Fibroblast of skin of back (primary cell): ENCODE data around the gene NCAPG2.
"Not testable (repeated sequence)": the region's sequence is repeated elsewhere in the genome, so short reads cannot be mapped to it uniquely, and the experiment has no call there.

ENCODE experiments used
- DNase-seq: peaks from one replicate; pipeline ENCODE4 v3.0.0-alpha.2; 2013

The NCAPG2 gene

GRCh38 chr7:158668086-158668485, 36.5 kb downstream of the NCAPG2 start:
- DNase-seq: not testable (repeated sequence)

- DNase-seq: not testable (repeated sequence)
Observed at GRCh38 chr7:158666966-158667678, 37.5 kb downstream of the NCAPG2 start.

GRCh38 chr7:158666401-158666800, 38.2 kb downstream of the NCAPG2 start:
- DNase-seq: no peak

- DNase-seq: no peak
Observed at GRCh38 chr7:158664406-158664805, 40.2 kb downstream of the NCAPG2 start.

GRCh38 chr7:158663428-158663741, 41.2 kb downstream of the NCAPG2 start:
- DNase-seq: no peak

- DNase-seq: no peak
Observed at GRCh38 chr7:158662610-158663427, 41.8 kb downstream of the NCAPG2 start.

GRCh38 chr7:158658475-158658874, 46.1 kb downstream of the NCAPG2 start:
- DNase-seq: no peak

- DNase-seq: no peak
Observed at GRCh38 chr7:158657189-158657746, 47.3 kb downstream of the NCAPG2 start.

- no peak for DNase-seq
Observed at GRCh38 chr7:158655931-158656441, 48.6 kb downstream of the NCAPG2 start.

GRCh38 chr7:158655507-158655906, 49.1 kb downstream of the NCAPG2 start:
- no peak for DNase-seq

- DNase-seq: peak; percentile 32
Observed at GRCh38 chr7:158651968-158652565, 52.5 kb downstream of the NCAPG2 start.

GRCh38 chr7:158650821-158651225, 53.8 kb downstream of the NCAPG2 start:
- peak; percentile 82 for DNase-seq

GRCh38 chr7:158649279-158649678, 55.3 kb downstream of the NCAPG2 start:
- peak; percentile 91 for DNase-seq

GRCh38 chr7:158648787-158649186, 55.8 kb downstream of the NCAPG2 start:
- DNase-seq: peak; percentile 2

GRCh38 chr7:158648168-158648567, 56.4 kb downstream of the NCAPG2 start:
- no peak for DNase-seq

- no peak for DNase-seq
Observed at GRCh38 chr7:158647475-158647792, 57.2 kb downstream of the NCAPG2 start.

- no peak for DNase-seq
Observed at GRCh38 chr7:158646766-158647474, 57.7 kb downstream of the NCAPG2 start.

GRCh38 chr7:158645842-158646241, 58.8 kb downstream of the NCAPG2 start:
- no peak for DNase-seq

- no peak for DNase-seq
Observed at GRCh38 chr7:158642149-158642548, 62.5 kb downstream of the NCAPG2 start.

GRCh38 chr7:158638001-158638400, 66.6 kb downstream of the NCAPG2 start:
- DNase-seq: no peak

GRCh38 chr7:158633055-158633956, 71.3 kb downstream of the NCAPG2 start:
- DNase-seq: no peak
